GM23338 (cell line): ENCODE measurements around the gene RAP1GAP2. TPM values are rescaled to one million over a fixed set of nuclear protein-coding genes. Genes with fewer than 3 reads are reported as not detected.

Experiments used
- ATAC-seq: fragments of 200-7000 bp; cut with Tn5 transposase; 3 replicates; pipeline ENCODE4 v1.9.1; 2020
- DNase-seq: peaks from one replicate; pipeline ENCODE4 v3.0.0-alpha.2; 2015; ENCODE audit warnings: low spot score
- H2AFZ ChIP-seq: fragments of 200-600 bp; sonication (generic); 2 replicates; pipeline ENCODE4 v1.8.0; 2016; ENCODE audit warnings: antibody characterized with exemption, mild to moderate bottlenecking, moderate library complexity
- H3F3A ChIP-seq: fragments of 200-600 bp; sonication (generic); replicated peaks from 2 replicates; pipeline ENCODE4 v1.8.0; 2017; ENCODE audit warnings: antibody characterized with exemption, mixed run types, low read depth
- H3K27ac ChIP-seq: fragments of 200-600 bp; sonication (generic); 2 replicates; pipeline ENCODE4 v1.6.1; 2016; ENCODE audit warnings: low read depth
- H3K27me3 ChIP-seq: fragments of 200-600 bp; sonication (generic); 2 replicates; pipeline ENCODE4 v1.8.0; 2016; ENCODE audit warnings: mild to moderate bottlenecking, mixed run types, moderate library complexity; ENCODE audit not compliant: insufficient read depth
- H3K36me3 ChIP-seq: fragments of 200-600 bp; sonication (generic); 2 replicates; pipeline ENCODE4 v1.8.0; 2016; ENCODE audit warnings: mild to moderate bottlenecking; ENCODE audit not compliant: insufficient read depth
- H3K4me1 ChIP-seq: fragments of 200-600 bp; sonication (generic); 2 replicates; pipeline ENCODE4 v1.8.0; 2016; ENCODE audit warnings: mild to moderate bottlenecking, moderate library complexity; ENCODE audit not compliant: insufficient read depth
- H3K4me2 ChIP-seq: fragments of 200-600 bp; sonication (generic); 2 replicates; pipeline ENCODE4 v1.7.1; 2017; ENCODE audit warnings: mixed run types
- H3K4me3 ChIP-seq: fragments of 200-600 bp; sonication (generic); 2 replicates; pipeline ENCODE4 v1.6.1; 2016; ENCODE audit warnings: mixed run types
- H3K79me2 ChIP-seq: fragments of 200-600 bp; sonication (generic); replicated peaks from 2 replicates; pipeline ENCODE4 v1.8.0; 2017; ENCODE audit warnings: mild to moderate bottlenecking; ENCODE audit not compliant: insufficient read depth
- H3K9me2 ChIP-seq: fragments of 200-600 bp; sonication (generic); 2 replicates; pipeline ENCODE4 v1.8.0; 2017; ENCODE audit not compliant: insufficient read depth
- H4K20me1 ChIP-seq: fragments of 200-600 bp; sonication (generic); replicated peaks from 2 replicates; pipeline ENCODE4 v1.8.0; 2017; ENCODE audit warnings: mild to moderate bottlenecking; ENCODE audit not compliant: insufficient read depth
- H3K27ac Mint-ChIP-seq: 2 replicates; pipeline ENCODE4 v1.8.0; 2020; ENCODE audit warnings: inconsistent platforms, mild to moderate bottlenecking, moderate library complexity, mixed read lengths
- H3K27me3 Mint-ChIP-seq: 3 replicates; pipeline ENCODE4 v1.8.0; 2022; ENCODE audit warnings: low read depth, mild to moderate bottlenecking, moderate library complexity, mixed read lengths, inconsistent platforms; ENCODE audit not compliant: insufficient read depth, poor library complexity
- H3K36me3 Mint-ChIP-seq: 3 replicates; pipeline ENCODE4 v1.8.0; 2021; ENCODE audit warnings: low read depth, mild to moderate bottlenecking, inconsistent platforms, moderate library complexity, mixed read lengths
- H3K4me1 Mint-ChIP-seq: 3 replicates; pipeline ENCODE4 v1.8.0; 2020; ENCODE audit warnings: mild to moderate bottlenecking, inconsistent platforms, mixed read lengths
- H3K4me3 Mint-ChIP-seq: 3 replicates; pipeline ENCODE4 v1.8.0; 2021; ENCODE audit warnings: moderate library complexity, mild to moderate bottlenecking, inconsistent platforms, mixed read lengths
- H3K9me3 Mint-ChIP-seq: 3 replicates; pipeline ENCODE4 v1.8.0; 2020; ENCODE audit warnings: moderate library complexity, mild to moderate bottlenecking, inconsistent platforms, mixed read lengths
- CTCF ChIP-seq, 2 experiments: fragments of 200-600 bp in 1 of 2; sonication (generic) in 1 of 2; conservative IDR thresholded peaks; 2 replicates each; pipeline versions ENCODE4 v1.5.1 to v1.6.1; 2016 to 2017; ENCODE audit warnings: antibody characterized with exemption in 2 of 2, low read depth in 2 of 2, mild to moderate bottlenecking in 2 of 2, moderate library complexity in 1 of 2
- ETS1 ChIP-seq: IDR thresholded peaks from 2 replicates; pipeline ENCODE4 v1.6.1; 2016; ENCODE audit warnings: antibody characterized with exemption
- EZH2phosphoT487 ChIP-seq: fragments of 200-600 bp; sonication (generic); IDR thresholded peaks from one replicate; pipeline ENCODE4 v1.8.1; 2018; ENCODE audit warnings: antibody characterized with exemption; ENCODE audit not compliant: unreplicated experiment
- JUNB ChIP-seq: IDR thresholded peaks from one replicate; pipeline ENCODE4 v1.6.1; 2016; ENCODE audit warnings: antibody characterized with exemption; ENCODE audit not compliant: unreplicated experiment
- NANOG ChIP-seq: IDR thresholded peaks from 2 replicates; pipeline ENCODE4 v1.6.1; 2016; ENCODE audit warnings: antibody characterized with exemption, borderline replicate concordance
- REST ChIP-seq: IDR thresholded peaks from one replicate; pipeline ENCODE4 v1.6.1; 2018; ENCODE audit warnings: antibody characterized with exemption; ENCODE audit not compliant: unreplicated experiment
- ZNF114 ChIP-seq: fragments of 250-450 bp; sonication (Bioruptor Pico); IDR thresholded peaks from 2 replicates; pipeline ENCODE4 v1.5.0; 2020; ENCODE audit warnings: mild to moderate bottlenecking, moderate library complexity
- ZNF331 ChIP-seq: fragments of 250-450 bp; sonication (Bioruptor Pico); IDR thresholded peaks from 2 replicates; pipeline ENCODE4 v1.5.0; 2020; ENCODE audit warnings: low read depth, mild to moderate bottlenecking, moderate library complexity
- ZNF462 ChIP-seq: fragments of 250-450 bp; sonication (Bioruptor Pico); IDR thresholded peaks from 2 replicates; pipeline ENCODE4 v1.5.0; 2020; ENCODE audit warnings: mild to moderate bottlenecking, moderate library complexity
- polyA plus RNA-seq: library from polyadenylated mRNA; unstranded; fragments of >200 nt; fragmentation: Nextera tagmentation; extraction: Ambion mirVana; gene quantifications from 2 replicates; pipeline ENCODE4 v1.2.1, GENCODE V29; 2016
- total RNA-seq: library from RNA; depleted of rRNA; stranded (reverse); fragments of >200 nt; shearing (Covaris generic); gene quantifications from 2 replicates; pipeline ENCODE4 v1.2.3, GENCODE V29; 2014

The RAP1GAP2 gene
- total and polyA plus RNA-seq, 2 experiments from 2014 or later = 17.8 to 46.1 TPM

- Histone ChIP-seq H3K27me3 (no peaks in the 10 kb centered on the region), H2AFZ (no peak overlapping the region), H3K36me3 (no peaks in the 10 kb centered on the region), H3K9me2 (no peaks in the 10 kb centered on the region), H3K79me2 (no peaks in the 10 kb centered on the region), H3K4me3 (no peak overlapping the region), H3F3A (no peaks in the 10 kb centered on the region), H3K27ac (no peak overlapping the region), H4K20me1 (no peaks in the 10 kb centered on the region), H3K4me1 (peaks cover 4% of the 10 kb centered on the region; the same call in 1 of the 2 replicates), H3K4me2 (no peak overlapping the region)
- Mint-ChIP-seq H3K27ac (no peak overlapping the region), H3K4me1 (peaks cover 26% of the 10 kb centered on the region), H3K4me3 (no peak overlapping the region), H3K27me3 (peaks cover 15% of the 10 kb centered on the region), H3K9me3 (no peaks in the 10 kb centered on the region), H3K36me3 (no peaks in the 10 kb centered on the region)
- DNase-seq (no peak), ATAC-seq (no peak)
- TF ChIP-seq CTCF (conservative IDR thresholded peaks at IDR 0.05; ENCODE audit: low read depth in 2 of 2) (no peak), ETS1 (no peak), JUNB (no peak), ZNF331 (CRISPR knock-in tag) (no peak), NANOG (no peak), ZNF462 (no peak), EZH2phosphoT487 (no peak), ZNF114 (no peak), REST (no peak)
These were observed 3.4 kb downstream of the RAP1GAP2 start for GRCh38 chr17:2799653-2800052.
